Measurements from ENCODE around the gene ADCY6.

GRCh38 chr12:48782457-48783395 lies 6.2 kb downstream of the ADCY6 start:
- TF ChIP-seq POLR2A (IDR thresholded peaks at IDR 0.05), result no peak
- TF ChIP-seq, protein P1, sequence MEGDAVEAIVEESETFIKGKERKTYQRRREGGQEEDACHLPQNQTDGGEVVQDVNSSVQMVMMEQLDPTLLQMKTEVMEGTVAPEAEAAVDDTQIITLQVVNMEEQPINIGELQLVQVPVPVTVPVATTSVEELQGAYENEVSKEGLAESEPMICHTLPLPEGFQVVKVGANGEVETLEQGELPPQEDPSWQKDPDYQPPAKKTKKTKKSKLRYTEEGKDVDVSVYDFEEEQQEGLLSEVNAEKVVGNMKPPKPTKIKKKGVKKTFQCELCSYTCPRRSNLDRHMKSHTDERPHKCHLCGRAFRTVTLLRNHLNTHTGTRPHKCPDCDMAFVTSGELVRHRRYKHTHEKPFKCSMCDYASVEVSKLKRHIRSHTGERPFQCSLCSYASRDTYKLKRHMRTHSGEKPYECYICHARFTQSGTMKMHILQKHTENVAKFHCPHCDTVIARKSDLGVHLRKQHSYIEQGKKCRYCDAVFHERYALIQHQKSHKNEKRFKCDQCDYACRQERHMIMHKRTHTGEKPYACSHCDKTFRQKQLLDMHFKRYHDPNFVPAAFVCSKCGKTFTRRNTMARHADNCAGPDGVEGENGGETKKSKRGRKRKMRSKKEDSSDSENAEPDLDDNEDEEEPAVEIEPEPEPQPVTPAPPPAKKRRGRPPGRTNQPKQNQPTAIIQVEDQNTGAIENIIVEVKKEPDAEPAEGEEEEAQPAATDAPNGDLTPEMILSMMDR (IDR thresholded peaks at IDR 0.05), result no peak
